Activated B cell treated with CpG ODN at 0.5 μM for 24 hours (primary cell): Measurements from ENCODE around the gene VPS11. TPM values are rescaled to one million over a fixed set of nuclear protein-coding genes. Genes with fewer than 3 reads are reported as not detected.

ENCODE experiments used
- ATAC-seq: fragments of 200-7000 bp; cut with Tn5 transposase; one replicate; pipeline ENCODE4 v1.10.0; 2021; ENCODE audit warnings: low read depth, mild to moderate bottlenecking, moderate library complexity
- CTCF ChIA-PET: fragments of 350-600 bp; sonication (Branson Sonifier 250); formaldehyde crosslinking; loops from one replicate; lab custom pipeline; 2021; ENCODE audit warnings: antibody characterized with exemption; lab: Charles Lee
- POLR2A ChIA-PET: fragments of 350-600 bp; sonication (Branson Sonifier 250); formaldehyde crosslinking; loops from one replicate; lab custom pipeline; 2021; ENCODE audit warnings: antibody characterized with exemption; lab: Charles Lee
- DNase-seq: peaks from one replicate; pipeline ENCODE4 v3.0.0; 2022
- H3K27ac Mint-ChIP-seq: one replicate; pipeline ENCODE4 v1.8.0; 2020; ENCODE audit warnings: mixed read lengths
- H3K27me3 Mint-ChIP-seq: one replicate; pipeline ENCODE4 v1.8.0; 2021; ENCODE audit warnings: mixed read lengths
- H3K36me3 Mint-ChIP-seq: one replicate; pipeline ENCODE4 v1.8.0; 2021; ENCODE audit warnings: low read depth, mixed read lengths
- H3K4me1 Mint-ChIP-seq: one replicate; pipeline ENCODE4 v1.8.0; 2021; ENCODE audit warnings: mixed read lengths
- H3K4me3 Mint-ChIP-seq: one replicate; pipeline ENCODE4 v1.8.0; 2020; ENCODE audit warnings: mild to moderate bottlenecking, mixed read lengths
- H3K9me3 Mint-ChIP-seq: one replicate; pipeline ENCODE4 v1.8.0; 2020; ENCODE audit warnings: mixed read lengths
- intact Hi-C: fragments of 100-400 bp; cut with micrococcal nuclease; formaldehyde crosslinking; loops from one replicate; pipeline ENCODE4 v1.15.1; 2024
- total RNA-seq: library from RNA; stranded (reverse); gene quantifications from 2 replicates; pipeline ENCODE4 v1.2.3, GENCODE V29; 2022
- TF ChIP-seq, protein P1 (sequence below): fragments of 200-600 bp; IDR thresholded peaks from one replicate; pipeline ENCODE4 v1.8.0; 2022; ENCODE audit warnings: antibody characterized with exemption, mild to moderate bottlenecking

VPS11 gene
- total RNA-seq, 1 donor from 2014 or later = 53.6 TPM

DNA sequence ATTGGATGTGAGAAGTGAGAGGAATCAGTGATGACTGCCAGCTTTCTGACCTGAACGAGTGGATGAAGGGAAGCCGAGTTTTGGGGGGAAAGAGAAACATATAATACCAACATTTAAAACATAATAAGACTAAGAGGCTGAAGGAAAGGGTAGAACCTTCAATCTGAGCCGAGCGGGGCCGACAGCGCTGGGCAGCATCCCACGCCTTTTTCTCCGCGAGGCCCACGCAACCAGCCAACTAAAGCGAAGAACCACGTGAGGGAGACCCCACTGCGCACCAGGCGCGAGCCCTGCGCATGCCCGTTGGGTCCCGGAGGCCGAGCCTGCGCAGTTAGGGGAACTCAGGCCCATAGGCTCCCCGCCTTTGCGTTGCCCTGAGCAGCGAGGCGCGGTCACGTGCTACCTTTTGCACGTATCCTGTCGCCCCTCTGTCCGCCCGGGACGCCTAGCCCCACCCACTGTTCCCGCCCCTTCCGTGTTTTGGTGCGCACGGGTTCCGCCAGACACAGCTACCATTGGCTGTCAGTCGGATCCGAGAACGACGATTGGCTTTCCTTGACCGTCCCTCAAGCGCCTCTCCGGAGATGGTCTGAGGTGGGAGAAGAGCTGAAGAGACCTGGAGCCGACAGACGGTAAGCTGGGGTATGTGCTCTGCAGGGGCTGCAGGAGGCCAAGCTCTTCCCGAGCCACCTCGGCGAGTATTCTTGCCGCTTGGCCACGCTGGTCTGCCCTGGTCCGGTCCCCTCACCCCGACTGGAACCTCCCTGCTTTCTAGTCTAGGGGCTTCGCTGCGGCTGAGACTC lies 53.6 kb downstream of the VPS11 start, which contains the start of gene HINFP:
HINFP (plus strand) TSS at position 573 of the 803 bp plus-strand sequence. CDS start 5,365 bp downstream, outside the sequence.
- no peaks in the 10 kb centered on the region for H3K9me3 Mint-ChIP-seq
- ChIA-PET CTCF (interaction anchor here (1.0 to 2.0 kb wide), 4 partner anchors 14 to 75 kb away, joined by 3 to 9 read pairs (median 4); partner anchors contain the start of gene C2CD2L), POLR2A (interaction anchor here (0.6 to 5.4 kb wide), 19 partner anchors 8 to 1109 kb away, joined by 3 to 40 read pairs (median 4); partner anchors contain the start of genes C2CD2L, DPAGT1, HMBS and NLRX1)
- intact Hi-C loops = loop anchor here (1.0 kb wide), 8 partner anchors 14 to 213 kb away; partner anchors contain the start of genes C2CD2L, DPAGT1, HYOU1 and RNF26
- peak within 1 kb of the TSS; percentile 92 for H3K27ac Mint-ChIP-seq
- peaks cover 30% of the 10 kb centered on the region for H3K36me3 Mint-ChIP-seq
- no peaks in the 10 kb centered on the region for H3K27me3 Mint-ChIP-seq
- H3K4me1 Mint-ChIP-seq = peaks cover 30% of the 10 kb centered on the region
- peak; percentile 97 for DNase-seq
- TF ChIP-seq, protein P1, sequence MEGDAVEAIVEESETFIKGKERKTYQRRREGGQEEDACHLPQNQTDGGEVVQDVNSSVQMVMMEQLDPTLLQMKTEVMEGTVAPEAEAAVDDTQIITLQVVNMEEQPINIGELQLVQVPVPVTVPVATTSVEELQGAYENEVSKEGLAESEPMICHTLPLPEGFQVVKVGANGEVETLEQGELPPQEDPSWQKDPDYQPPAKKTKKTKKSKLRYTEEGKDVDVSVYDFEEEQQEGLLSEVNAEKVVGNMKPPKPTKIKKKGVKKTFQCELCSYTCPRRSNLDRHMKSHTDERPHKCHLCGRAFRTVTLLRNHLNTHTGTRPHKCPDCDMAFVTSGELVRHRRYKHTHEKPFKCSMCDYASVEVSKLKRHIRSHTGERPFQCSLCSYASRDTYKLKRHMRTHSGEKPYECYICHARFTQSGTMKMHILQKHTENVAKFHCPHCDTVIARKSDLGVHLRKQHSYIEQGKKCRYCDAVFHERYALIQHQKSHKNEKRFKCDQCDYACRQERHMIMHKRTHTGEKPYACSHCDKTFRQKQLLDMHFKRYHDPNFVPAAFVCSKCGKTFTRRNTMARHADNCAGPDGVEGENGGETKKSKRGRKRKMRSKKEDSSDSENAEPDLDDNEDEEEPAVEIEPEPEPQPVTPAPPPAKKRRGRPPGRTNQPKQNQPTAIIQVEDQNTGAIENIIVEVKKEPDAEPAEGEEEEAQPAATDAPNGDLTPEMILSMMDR = no peak
- peak within 1 kb of the TSS; percentile 94 for H3K4me3 Mint-ChIP-seq
- ATAC-seq = peak; percentile 97

DNA sequence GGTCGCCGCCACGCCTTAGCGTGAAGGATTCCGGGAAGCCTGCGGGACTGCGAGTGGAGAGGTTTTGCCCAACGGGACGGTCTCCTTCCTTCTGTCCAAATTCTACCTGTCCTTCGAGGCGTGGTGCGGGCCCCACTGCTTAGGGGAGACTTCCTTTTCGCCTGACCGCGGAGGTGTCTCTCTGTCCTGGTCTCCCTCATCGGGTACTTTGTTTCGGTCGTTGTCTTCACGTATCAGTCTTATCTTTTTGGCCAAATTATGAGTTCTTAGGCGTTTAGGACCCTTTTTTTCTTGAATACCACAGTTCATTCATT lies 54.1 kb downstream of the VPS11 start:
- Mint-ChIP-seq H3K9me3 (no peaks in the 10 kb centered on the region), H3K36me3 (peaks cover 30% of the 10 kb centered on the region), H3K27ac (peak overlapping the region; percentile 92), H3K27me3 (no peaks in the 10 kb centered on the region), H3K4me1 (peaks cover 32% of the 10 kb centered on the region), H3K4me3 (peak overlapping the region; percentile 94)
- no peak for ATAC-seq
- intact Hi-C loops = loop anchor here (1.0 kb wide), 8 partner anchors 14 to 213 kb away; partner anchors contain the start of genes C2CD2L, DPAGT1, HYOU1 and RNF26
- TF ChIP-seq, protein P1 = no peak
- POLR2A ChIA-PET = interaction anchor here (0.6 to 5.4 kb wide), 19 partner anchors 9 to 1109 kb away, joined by 3 to 40 read pairs (median 4); partner anchors contain the start of genes C2CD2L, DPAGT1, HMBS and NLRX1
- CTCF ChIA-PET = interaction anchor here (1.2 kb wide), 1 partner anchor 47 kb away, joined by 3 read pairs; no protein-coding TSS in a partner anchor
- no peak for DNase-seq

DNA sequence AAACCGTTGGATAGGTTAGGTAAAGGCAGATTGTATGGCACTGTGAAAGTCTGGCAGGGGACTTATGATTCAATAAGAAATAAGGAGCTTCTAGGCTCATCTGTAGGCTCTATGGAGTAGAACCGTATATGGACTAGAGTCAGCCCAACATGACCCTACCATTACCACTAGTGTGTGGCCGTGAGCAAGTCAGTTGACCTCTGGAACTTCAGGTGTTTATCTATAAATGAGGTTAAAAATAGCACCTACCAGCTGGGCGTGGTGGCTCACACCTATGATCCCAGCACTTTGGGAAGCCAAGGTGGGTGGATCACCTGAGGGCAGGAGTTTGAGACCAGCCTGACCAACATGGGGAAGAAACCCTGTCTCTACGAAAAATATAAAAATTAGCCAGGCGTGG lies 58.2 kb downstream of the VPS11 start:
- peaks cover 55% of the 10 kb centered on the region for H3K36me3 Mint-ChIP-seq
- no peak for ATAC-seq
- intact Hi-C loops = no loop called here
- no peaks in the 10 kb centered on the region for H3K27me3 Mint-ChIP-seq
- no peak overlapping the region for H3K4me3 Mint-ChIP-seq
- CTCF ChIA-PET = no interaction called here
- no peak overlapping the region for H3K27ac Mint-ChIP-seq
- TF ChIP-seq, protein P1 = no peak
- H3K9me3 Mint-ChIP-seq = no peaks in the 10 kb centered on the region
- POLR2A ChIA-PET = interaction anchor here (0.6 kb wide), 1 partner anchor 72 kb away, joined by 6 read pairs; no protein-coding TSS in a partner anchor
- DNase-seq = no peak
- peaks cover 28% of the 10 kb centered on the region for H3K4me1 Mint-ChIP-seq

DNA sequence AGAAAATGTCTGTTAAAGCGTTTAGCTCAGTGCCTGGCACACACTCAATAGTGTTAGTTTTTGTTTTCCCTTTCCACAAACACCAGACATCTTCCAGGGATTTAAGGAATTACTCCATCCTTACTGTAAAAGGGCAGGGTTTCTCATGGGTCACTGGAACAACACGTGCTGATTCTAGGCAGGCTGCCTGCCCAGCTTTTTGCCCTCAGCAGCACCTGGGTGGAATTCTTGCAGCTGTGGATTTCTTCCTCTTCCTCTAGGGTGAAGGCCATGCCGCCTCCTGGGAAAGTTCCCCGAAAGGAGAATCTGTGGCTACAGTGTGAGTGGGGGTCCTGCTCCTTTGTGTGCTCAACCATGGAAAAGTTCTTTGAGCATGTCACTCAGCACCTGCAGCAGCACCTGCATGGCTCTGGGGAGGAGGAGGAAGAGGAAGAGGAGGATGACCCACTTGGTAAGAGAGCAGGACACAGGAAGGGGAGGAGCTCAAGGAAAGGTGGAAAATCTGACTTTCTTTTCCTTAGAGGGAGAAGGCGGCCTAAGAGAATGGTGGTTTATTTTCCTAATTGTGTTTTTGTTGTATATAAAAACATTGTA lies 59.2 kb downstream of the VPS11 start:
- Mint-ChIP-seq H3K4me3 (no peak overlapping the region), H3K27ac (no peak overlapping the region), H3K36me3 (peaks cover 59% of the 10 kb centered on the region), H3K27me3 (no peaks in the 10 kb centered on the region), H3K4me1 (peaks cover 22% of the 10 kb centered on the region), H3K9me3 (no peaks in the 10 kb centered on the region)
- CTCF ChIA-PET = no interaction called here
- ATAC-seq = no peak
- intact Hi-C loops = no loop called here
- POLR2A ChIA-PET = interaction anchor here (0.7 kb wide), 2 partner anchors 351 to 675 kb away, joined by 3 to 10 read pairs; no protein-coding TSS in a partner anchor
- DNase-seq = no peak
- TF ChIP-seq, protein P1 = no peak
